Panc1 (cell line): ENCODE measurements around the gene TTC39B. TPM values are rescaled to one million over a fixed set of nuclear protein-coding genes. Genes with fewer than 3 reads are reported as not detected.

ENCODE experiments used
- ATAC-seq: fragments of 200-7000 bp; cut with Tn5 transposase; 2 replicates; pipeline ENCODE4 v1.9.1; 2020; ENCODE audit warnings: mild to moderate bottlenecking, moderate library complexity
- BruUV-seq: library from RNA; stranded (reverse); fragments of 400-500 nt; replicated peaks from 2 replicates; lab custom pipeline; 2021; lab: Mats Ljungman, UMichigan
- CTCF ChIA-PET: fragments of 300-600 bp; sonication (Branson Sonifier 250); formaldehyde crosslinking; loops from one replicate; lab custom pipeline; 2022; ENCODE audit warnings: antibody characterized with exemption; lab: Charles Lee
- POLR2A ChIA-PET: fragments of 300-600 bp; sonication (Branson Sonifier 250); formaldehyde crosslinking; loops from one replicate; lab custom pipeline; 2022; ENCODE audit warnings: antibody characterized with exemption; lab: Charles Lee
- DNase-seq: peaks from one replicate; pipeline ENCODE4 v3.0.0-alpha.2; 2010; ENCODE audit warnings: low read depth, low spot score
- H3K27ac ChIP-seq: 2 replicates; pipeline ENCODE4 v1.5.1; 2011; ENCODE audit warnings: mild to moderate bottlenecking, low read length, inconsistent platforms
- H3K27me3 ChIP-seq: fragments of 200-500 bp; sonication (Bioruptor generic); 2 replicates; pipeline ENCODE4 v1.6.0; 2014; ENCODE audit warnings: low read length, inconsistent platforms; ENCODE audit not compliant: control insufficient read depth, insufficient read depth
- H3K36me3 ChIP-seq: fragments of 200-500 bp; sonication (Bioruptor generic); 2 replicates; pipeline ENCODE4 v1.5.1; 2014; ENCODE audit warnings: inconsistent platforms, mild to moderate bottlenecking, low read length, moderate library complexity; ENCODE audit not compliant: control insufficient read depth, insufficient read depth
- H3K4me1 ChIP-seq: 2 replicates; pipeline ENCODE4 v1.5.1; 2011; ENCODE audit warnings: inconsistent platforms, mild to moderate bottlenecking, low read length, moderate library complexity; ENCODE audit not compliant: control insufficient read depth, insufficient read depth
- H3K4me3 ChIP-seq, 2 experiments: 2 replicates each; pipeline ENCODE4 v1.5.1; 2011 to 2012; ENCODE audit warnings: low read depth in 2 of 2, low read length in 2 of 2, mild to moderate bottlenecking in 2 of 2, inconsistent platforms in 1 of 2, moderate library complexity in 1 of 2
- H3K9me3 ChIP-seq: fragments of 200-500 bp; sonication (Bioruptor generic); 2 replicates; pipeline ENCODE4 v1.5.1; 2014; ENCODE audit warnings: low read depth, mild to moderate bottlenecking, inconsistent platforms, low read length, moderate library complexity; ENCODE audit not compliant: control insufficient read depth, insufficient read depth
- POLR2AphosphoS5 ChIP-seq: IDR thresholded peaks from 2 replicates; pipeline ENCODE4 v1.6.1; 2012; ENCODE audit warnings: mild to moderate bottlenecking, low read depth, low read length, moderate library complexity
- SIN3A ChIP-seq: IDR thresholded peaks from 2 replicates; pipeline ENCODE4 v1.6.1; 2012; ENCODE audit warnings: low read depth, mild to moderate bottlenecking, low read length, moderate library complexity, borderline replicate concordance; ENCODE audit not compliant: insufficient read depth
- TCF7L2 ChIP-seq: IDR thresholded peaks from 2 replicates; pipeline ENCODE4 v1.6.1; 2011; ENCODE audit warnings: mild to moderate bottlenecking, low read depth, low read length, inconsistent platforms
- in situ Hi-C: cut with HindIII; loops from 2 replicates; pipeline ENCODE4 v1.10.0; 2016; ENCODE audit warnings: low sequenced_read_pairs, low pct_unique_long_range_greater_than_20kb
- intact Hi-C: fragments of 100-400 bp; cut with micrococcal nuclease; formaldehyde crosslinking; loops from one replicate; pipeline ENCODE4 v1.10.0; 2022; ENCODE audit not compliant: unreplicated experiment
- total RNA-seq: library from RNA; stranded (reverse); gene quantifications from one replicate; pipeline ENCODE4 v1.2.1, GENCODE V29; 2021; ENCODE audit not compliant: unreplicated experiment
- TF ChIP-seq, protein P1 (sequence below), 2 experiments: IDR thresholded peaks; 2 replicates each; pipeline ENCODE4 v1.6.1; 2011 to 2012; ENCODE audit warnings: low read depth in 2 of 2, control low read depth in 1 of 2, low read length in 1 of 2, mild to moderate bottlenecking in 1 of 2, moderate library complexity in 1 of 2; ENCODE audit not compliant: insufficient read depth in 1 of 2
- TF ChIP-seq, protein P2 (sequence below): fragments of 450-650 bp; IDR thresholded peaks from 2 replicates; pipeline ENCODE4 v1.5.1; 2017; ENCODE audit warnings: mild to moderate bottlenecking

TTC39B gene
- total RNA-seq, 1 experiment from 2014 or later = 1.6 TPM

DNA sequence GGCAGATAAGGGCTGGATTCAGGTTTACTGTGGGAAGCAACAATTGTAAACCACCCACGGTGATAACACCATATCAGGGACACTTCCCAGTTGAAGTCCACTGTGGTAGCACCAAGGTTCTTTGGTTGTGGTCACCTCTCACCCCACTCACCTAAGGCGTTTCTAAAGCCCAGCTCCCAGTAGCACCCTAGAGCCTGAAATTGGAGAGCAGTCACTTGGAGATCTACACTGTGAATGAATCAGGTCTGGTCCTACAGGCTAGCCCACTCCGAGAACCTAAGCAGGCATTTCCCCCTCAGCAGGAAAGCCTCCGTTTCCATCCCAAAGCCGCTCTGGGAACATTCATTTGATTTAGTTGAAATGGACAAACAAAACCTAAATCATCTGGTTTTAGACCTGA is 191.3 kb downstream of the TTC39B start:
- H3K4me3 ChIP-seq = no peak overlapping the region
- in situ Hi-C loops = no loop called here

DNA sequence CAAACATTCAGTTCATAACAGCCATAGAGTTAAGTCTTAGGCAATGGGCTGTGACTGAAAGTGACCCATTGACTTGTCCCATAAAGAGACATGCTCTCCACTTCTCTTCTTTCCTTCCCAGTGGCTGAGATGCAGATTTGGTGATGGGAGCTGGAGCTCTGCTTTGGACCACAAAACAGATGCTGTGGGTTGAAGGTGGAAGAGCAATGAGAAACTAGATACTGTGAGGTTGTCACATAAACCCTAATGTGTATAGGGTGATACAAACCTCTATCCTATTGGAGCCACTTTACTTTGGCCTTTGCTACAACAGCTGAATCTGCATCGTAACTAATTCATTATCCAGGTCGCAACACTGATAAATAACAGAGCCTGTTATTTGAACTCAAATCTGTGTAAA is 192.0 kb downstream of the TTC39B start:
- Histone ChIP-seq H3K9me3 (no peaks in the 10 kb centered on the region), H3K27me3 (no peaks in the 10 kb centered on the region), H3K36me3 (no peaks in the 10 kb centered on the region), H3K4me1 (no peaks in the 10 kb centered on the region), H3K27ac (no peak overlapping the region), H3K4me3 (no peak overlapping the region)
- intact Hi-C loops (no loop called here), in situ Hi-C loops (no loop called here)
- no TSS peak for BruUV-seq
- ChIA-PET POLR2A (no interaction called here), CTCF (no interaction called here)
- TF ChIP-seq, protein P1, sequence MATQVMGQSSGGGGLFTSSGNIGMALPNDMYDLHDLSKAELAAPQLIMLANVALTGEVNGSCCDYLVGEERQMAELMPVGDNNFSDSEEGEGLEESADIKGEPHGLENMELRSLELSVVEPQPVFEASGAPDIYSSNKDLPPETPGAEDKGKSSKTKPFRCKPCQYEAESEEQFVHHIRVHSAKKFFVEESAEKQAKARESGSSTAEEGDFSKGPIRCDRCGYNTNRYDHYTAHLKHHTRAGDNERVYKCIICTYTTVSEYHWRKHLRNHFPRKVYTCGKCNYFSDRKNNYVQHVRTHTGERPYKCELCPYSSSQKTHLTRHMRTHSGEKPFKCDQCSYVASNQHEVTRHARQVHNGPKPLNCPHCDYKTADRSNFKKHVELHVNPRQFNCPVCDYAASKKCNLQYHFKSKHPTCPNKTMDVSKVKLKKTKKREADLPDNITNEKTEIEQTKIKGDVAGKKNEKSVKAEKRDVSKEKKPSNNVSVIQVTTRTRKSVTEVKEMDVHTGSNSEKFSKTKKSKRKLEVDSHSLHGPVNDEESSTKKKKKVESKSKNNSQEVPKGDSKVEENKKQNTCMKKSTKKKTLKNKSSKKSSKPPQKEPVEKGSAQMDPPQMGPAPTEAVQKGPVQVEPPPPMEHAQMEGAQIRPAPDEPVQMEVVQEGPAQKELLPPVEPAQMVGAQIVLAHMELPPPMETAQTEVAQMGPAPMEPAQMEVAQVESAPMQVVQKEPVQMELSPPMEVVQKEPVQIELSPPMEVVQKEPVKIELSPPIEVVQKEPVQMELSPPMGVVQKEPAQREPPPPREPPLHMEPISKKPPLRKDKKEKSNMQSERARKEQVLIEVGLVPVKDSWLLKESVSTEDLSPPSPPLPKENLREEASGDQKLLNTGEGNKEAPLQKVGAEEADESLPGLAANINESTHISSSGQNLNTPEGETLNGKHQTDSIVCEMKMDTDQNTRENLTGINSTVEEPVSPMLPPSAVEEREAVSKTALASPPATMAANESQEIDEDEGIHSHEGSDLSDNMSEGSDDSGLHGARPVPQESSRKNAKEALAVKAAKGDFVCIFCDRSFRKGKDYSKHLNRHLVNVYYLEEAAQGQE (IDR thresholded peaks at IDR 0.05; ENCODE audit: insufficient read depth in 1 of 2, low read depth in 2 of 2, low read length in 1 of 2) = no peak
- TF ChIP-seq SIN3A = no peak
- no peak for TF ChIP-seq POLR2AphosphoS5
- TF ChIP-seq, protein P2, sequence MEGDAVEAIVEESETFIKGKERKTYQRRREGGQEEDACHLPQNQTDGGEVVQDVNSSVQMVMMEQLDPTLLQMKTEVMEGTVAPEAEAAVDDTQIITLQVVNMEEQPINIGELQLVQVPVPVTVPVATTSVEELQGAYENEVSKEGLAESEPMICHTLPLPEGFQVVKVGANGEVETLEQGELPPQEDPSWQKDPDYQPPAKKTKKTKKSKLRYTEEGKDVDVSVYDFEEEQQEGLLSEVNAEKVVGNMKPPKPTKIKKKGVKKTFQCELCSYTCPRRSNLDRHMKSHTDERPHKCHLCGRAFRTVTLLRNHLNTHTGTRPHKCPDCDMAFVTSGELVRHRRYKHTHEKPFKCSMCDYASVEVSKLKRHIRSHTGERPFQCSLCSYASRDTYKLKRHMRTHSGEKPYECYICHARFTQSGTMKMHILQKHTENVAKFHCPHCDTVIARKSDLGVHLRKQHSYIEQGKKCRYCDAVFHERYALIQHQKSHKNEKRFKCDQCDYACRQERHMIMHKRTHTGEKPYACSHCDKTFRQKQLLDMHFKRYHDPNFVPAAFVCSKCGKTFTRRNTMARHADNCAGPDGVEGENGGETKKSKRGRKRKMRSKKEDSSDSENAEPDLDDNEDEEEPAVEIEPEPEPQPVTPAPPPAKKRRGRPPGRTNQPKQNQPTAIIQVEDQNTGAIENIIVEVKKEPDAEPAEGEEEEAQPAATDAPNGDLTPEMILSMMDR = no peak
- no peak for TF ChIP-seq TCF7L2
- no peak for ATAC-seq
- DNase-seq = no peak

More for the DNA sequence above, 191.3 kb downstream of the TTC39B start:
- H3K27me3 ChIP-seq = no peaks in the 10 kb centered on the region
- CTCF ChIA-PET = no interaction called here
- BruUV-seq = no TSS peak
- H3K9me3 ChIP-seq = no peaks in the 10 kb centered on the region
- TF ChIP-seq, protein P1 (IDR thresholded peaks at IDR 0.05; ENCODE audit: insufficient read depth in 1 of 2, low read depth in 2 of 2, low read length in 1 of 2) = no peak
- TF ChIP-seq, protein P2 = no peak
- TF ChIP-seq SIN3A (no peak), TCF7L2 (no peak), POLR2AphosphoS5 (no peak)
- no peaks in the 10 kb centered on the region for H3K36me3 ChIP-seq
- H3K4me1 ChIP-seq = no peaks in the 10 kb centered on the region
- DNase-seq (no peak), ATAC-seq (no peak)
- intact Hi-C loops = no loop called here
- H3K27ac ChIP-seq = no peak overlapping the region
- POLR2A ChIA-PET = no interaction called here
